NCI-H524 treated with DMSO at 0.1 percent for 48 hours (cell line): ENCODE measurements around the gene PPP6R1.

ENCODE experiments used
- DNase-seq: peaks from one replicate; lab custom pipeline; 2025; lab: John Stamatoyannopoulos, UW

Gene PPP6R1

GRCh38 chr19:55279770-55280643 lies 21.2 kb upstream of the PPP6R1 start, which contains the start of gene HSPBP1:
Gene HSPBP1, minus strand, starts transcription at chr19:55280110. Its CDS starts 502 bp downstream, at chr19:55279608.
- peak; percentile 96 for DNase-seq

- DNase-seq, result no peak
These were observed 20.5 kb upstream of the PPP6R1 start for GRCh38 chr19:55279340-55279739.

GRCh38 chr19:55278391-55279135 lies 19.7 kb upstream of the PPP6R1 start:
- DNase-seq, result no peak

GRCh38 chr19:55277494-55277893 lies 18.7 kb upstream of the PPP6R1 start:
- DNase-seq, result no peak

- no peak for DNase-seq
These were observed 18.1 kb upstream of the PPP6R1 start for GRCh38 chr19:55276720-55277430.

GRCh38 chr19:55275851-55276719 lies 17.3 kb upstream of the PPP6R1 start:
- DNase-seq, result no peak

GRCh38 chr19:55273978-55274707 lies 15.3 kb upstream of the PPP6R1 start:
- no peak for DNase-seq

- DNase-seq, result no peak
These were observed 13.3 kb upstream of the PPP6R1 start for GRCh38 chr19:55272142-55272541.

GRCh38 chr19:55270172-55270942 lies 11.5 kb upstream of the PPP6R1 start:
- DNase-seq, result no peak

GRCh38 chr19:55269299-55269698 lies 10.5 kb upstream of the PPP6R1 start:
- DNase-seq, result no peak

- DNase-seq, result no peak
These were observed 8.0 kb upstream of the PPP6R1 start for GRCh38 chr19:55266840-55267239.

- DNase-seq, result no peak
These were observed 7.6 kb upstream of the PPP6R1 start for GRCh38 chr19:55266404-55266803.

GRCh38 chr19:55265723-55266386 lies 7.0 kb upstream of the PPP6R1 start:
- DNase-seq, result no peak

GRCh38 chr19:55265173-55265572 lies 6.4 kb upstream of the PPP6R1 start:
- no peak for DNase-seq

- DNase-seq, result no peak
These were observed 5.7 kb upstream of the PPP6R1 start for GRCh38 chr19:55264531-55264930.

- DNase-seq, result no peak
These were observed 3.5 kb upstream of the PPP6R1 start for GRCh38 chr19:55262359-55262758.

GRCh38 chr19:55261671-55262126 lies 2.9 kb upstream of the PPP6R1 start:
- DNase-seq, result peak; percentile 65

GRCh38 chr19:55259540-55260210 lies 858 bp upstream of the PPP6R1 start:
- DNase-seq, result no peak

- DNase-seq, result no peak
These were observed 365 bp downstream of the PPP6R1 start for GRCh38 chr19:55258476-55258827.
